Testis (tissue), 3 donors: Measurements from ENCODE around the gene MVD. TPM values are rescaled to one million over a fixed set of nuclear protein-coding genes. Genes with fewer than 3 reads are reported as not detected.

ENCODE experiments used
- DNase-seq: peaks from one replicate; pipeline ENCODE4 v3.0.0-alpha.2; 2019
- H3K27ac ChIP-seq, 2 donors: fragments of 200-600 bp; sonication (generic); one replicate each; pipeline ENCODE4 v1.5.1; 2019
- H3K27me3 ChIP-seq: fragments of 200-600 bp; sonication (generic); one replicate; pipeline ENCODE4 v1.5.1; 2019
- H3K36me3 ChIP-seq: fragments of 200-600 bp; sonication (generic); one replicate; pipeline ENCODE4 v1.5.1; 2017; ENCODE audit warnings: low read depth; ENCODE audit errors: missing control alignments
- H3K4me1 ChIP-seq: fragments of 200-600 bp; sonication (generic); one replicate; pipeline ENCODE4 v1.5.1; 2019
- H3K4me3 ChIP-seq, 2 donors: fragments of 200-600 bp; sonication (generic); one replicate each; pipeline ENCODE4 v1.5.1; 2017 to 2019
- H3K9me3 ChIP-seq: fragments of 200-600 bp; sonication (generic); one replicate; pipeline ENCODE4 v1.5.1; 2017
- POLR2A ChIP-seq: fragments of 450-650 bp; IDR thresholded peaks from one replicate; pipeline ENCODE4 v1.6.1; 2017; ENCODE audit warnings: antibody characterized with exemption, mild to moderate bottlenecking, moderate library complexity
- WGBS, 2 donors: methylation state at CpG; one replicate each; pipeline ENCODE4 v1.1.5; 2018; 5-methylcytosine and 5-hydroxymethylcytosine counted together
- intact Hi-C: fragments of 100-400 bp; cut with DNase I; formaldehyde crosslinking; loops from one replicate; pipeline ENCODE4 v1.15.1; 2023; ENCODE audit warnings: low total_unique reads
- polyA plus RNA-seq: library from polyadenylated mRNA; stranded (reverse); fragments of 350-450 nt; fragmentation: Illumina TruSeq; extraction: RNeasy Lipid Tissue Mini Kit (QIAGEN cat#74804); gene quantifications from one replicate; pipeline ENCODE4 v1.2.3, GENCODE V29; 2014; ENCODE audit warnings: low read depth, low replicate concordance; ENCODE audit not compliant: insufficient read depth
- total RNA-seq, 2 donors: library from RNA; depleted of rRNA; stranded (reverse); fragments of >200 nt; gene quantifications; one replicate each; pipeline ENCODE4 v1.2.3, GENCODE V29; 2016
- TF ChIP-seq, protein P1 (sequence below), 3 experiments: fragments of 450-650 bp in 2 of 3; fragments of 200-600 bp in 1 of 3; sonication (generic) in 1 of 3; IDR thresholded peaks; one replicate each; pipeline ENCODE4 v1.5.1; 2016 to 2019; ENCODE audit warnings: antibody characterized with exemption in 3 of 3, mild to moderate bottlenecking in 2 of 3, moderate library complexity in 1 of 3

The MVD gene
- total and polyA plus RNA-seq, 3 donors from 2014 or later: 46.6 to 100 (median 56.1) TPM

DNA sequence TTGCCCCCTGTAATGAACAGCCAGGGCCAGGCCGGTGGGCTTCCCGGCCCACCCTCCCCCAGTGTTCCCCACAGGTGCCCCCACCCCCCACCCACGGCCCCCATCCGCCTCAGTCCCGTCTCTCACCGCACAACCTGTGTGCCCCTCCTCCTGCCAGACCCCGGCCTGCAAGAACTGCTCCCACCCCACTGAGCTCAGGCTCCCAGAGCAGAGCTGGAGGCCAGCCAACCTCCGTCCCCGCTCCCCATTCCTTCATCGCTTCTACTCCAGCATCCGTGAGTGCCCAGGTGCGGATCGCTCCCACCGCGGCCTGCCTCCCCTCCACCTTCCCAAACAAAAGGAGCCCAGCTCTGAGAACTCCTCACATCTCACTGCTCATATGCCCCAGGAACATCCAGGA lies 4.2 kb downstream of the MVD start:
- H3K4me1 ChIP-seq: peaks cover 5% of the 10 kb centered on the region
- 90 to 99% methylated on average over 9 to 15 of the region's 15 CpGs for WGBS, 2 donors
- no peak overlapping the region for H3K4me3 ChIP-seq
- H3K36me3 ChIP-seq: no peaks in the 10 kb centered on the region
- no peaks in the 10 kb centered on the region for H3K9me3 ChIP-seq
- TF ChIP-seq, protein P1, sequence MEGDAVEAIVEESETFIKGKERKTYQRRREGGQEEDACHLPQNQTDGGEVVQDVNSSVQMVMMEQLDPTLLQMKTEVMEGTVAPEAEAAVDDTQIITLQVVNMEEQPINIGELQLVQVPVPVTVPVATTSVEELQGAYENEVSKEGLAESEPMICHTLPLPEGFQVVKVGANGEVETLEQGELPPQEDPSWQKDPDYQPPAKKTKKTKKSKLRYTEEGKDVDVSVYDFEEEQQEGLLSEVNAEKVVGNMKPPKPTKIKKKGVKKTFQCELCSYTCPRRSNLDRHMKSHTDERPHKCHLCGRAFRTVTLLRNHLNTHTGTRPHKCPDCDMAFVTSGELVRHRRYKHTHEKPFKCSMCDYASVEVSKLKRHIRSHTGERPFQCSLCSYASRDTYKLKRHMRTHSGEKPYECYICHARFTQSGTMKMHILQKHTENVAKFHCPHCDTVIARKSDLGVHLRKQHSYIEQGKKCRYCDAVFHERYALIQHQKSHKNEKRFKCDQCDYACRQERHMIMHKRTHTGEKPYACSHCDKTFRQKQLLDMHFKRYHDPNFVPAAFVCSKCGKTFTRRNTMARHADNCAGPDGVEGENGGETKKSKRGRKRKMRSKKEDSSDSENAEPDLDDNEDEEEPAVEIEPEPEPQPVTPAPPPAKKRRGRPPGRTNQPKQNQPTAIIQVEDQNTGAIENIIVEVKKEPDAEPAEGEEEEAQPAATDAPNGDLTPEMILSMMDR (IDR thresholded peaks at IDR 0.05): no peak
- TF ChIP-seq POLR2A: no peak
- H3K27me3 ChIP-seq: no peaks in the 10 kb centered on the region
- no peak for DNase-seq
- H3K27ac ChIP-seq: no peak overlapping the region
- intact Hi-C loops: no loop called here

DNA sequence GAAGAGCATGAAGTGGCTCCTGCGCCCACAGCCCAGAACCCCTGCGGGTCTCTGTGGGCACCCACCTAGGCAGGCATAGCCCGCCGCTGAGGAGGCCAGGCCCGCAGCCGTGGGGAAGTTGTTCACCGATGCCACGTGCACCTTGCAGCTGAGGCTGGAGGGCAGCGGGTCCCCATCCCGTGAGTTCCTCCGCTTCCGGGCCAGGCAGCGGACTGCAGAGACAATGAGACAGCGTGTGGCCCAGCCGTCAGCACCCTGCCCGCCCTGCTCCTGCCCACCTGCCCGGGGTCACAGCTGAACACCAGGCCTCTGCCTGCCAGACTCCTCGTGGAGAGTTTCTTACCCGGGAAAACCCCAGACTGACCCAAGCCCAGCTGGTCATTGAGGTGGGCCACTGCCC lies 5.5 kb downstream of the MVD start:
- Histone ChIP-seq H3K4me3 (no peak overlapping the region), H3K27ac (no peak overlapping the region), H3K36me3 (no peaks in the 10 kb centered on the region), H3K27me3 (no peaks in the 10 kb centered on the region), H3K4me1 (peaks cover 4% of the 10 kb centered on the region), H3K9me3 (no peaks in the 10 kb centered on the region)
- no peak for DNase-seq
- WGBS, 2 donors: 94 to 97% methylated on average over 12 to 19 of the region's 19 CpGs
- intact Hi-C loops: no loop called here
- TF ChIP-seq POLR2A: no peak
- TF ChIP-seq, protein P1 (IDR thresholded peaks at IDR 0.05): no peak

DNA sequence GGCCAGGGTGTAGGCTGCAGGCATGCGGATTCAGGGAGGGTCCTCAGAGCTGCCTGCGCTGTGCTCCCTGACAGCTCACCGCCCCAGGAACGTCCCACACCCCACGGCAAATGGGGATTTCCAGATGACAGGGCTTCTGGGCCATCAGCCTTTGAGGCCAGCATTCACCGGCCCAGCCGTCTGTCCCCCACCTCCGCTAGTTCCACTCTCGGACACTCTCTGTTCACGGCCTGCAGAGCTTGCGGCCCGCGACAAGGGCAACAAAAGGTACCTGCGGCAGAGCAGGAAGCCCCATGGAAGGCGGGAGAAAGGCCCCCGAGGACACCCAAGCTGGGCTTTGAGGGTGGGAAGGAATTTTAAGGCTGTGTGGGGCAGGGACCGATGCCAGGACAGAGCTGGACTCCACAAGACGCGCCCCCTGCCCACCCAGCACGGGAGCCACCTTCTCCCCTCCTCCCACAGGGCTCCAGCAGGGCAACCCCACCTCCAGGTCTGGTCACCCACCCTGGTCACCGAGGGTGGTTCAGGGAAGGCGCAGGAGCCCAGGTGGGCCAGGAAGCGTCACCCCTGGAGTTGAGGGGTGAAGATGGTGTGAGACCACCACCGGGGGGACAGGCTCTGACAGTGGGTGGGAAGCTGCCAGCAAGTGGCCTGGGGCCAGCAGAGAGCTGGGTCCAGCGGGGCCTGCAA lies 6.5 kb downstream of the MVD start:
- no peaks in the 10 kb centered on the region for H3K36me3 ChIP-seq
- no peak overlapping the region for H3K27ac ChIP-seq
- no peak for DNase-seq
- H3K9me3 ChIP-seq: no peaks in the 10 kb centered on the region
- intact Hi-C loops: no loop called here
- no peaks in the 10 kb centered on the region for H3K4me1 ChIP-seq
- no peaks in the 10 kb centered on the region for H3K27me3 ChIP-seq
- no peak overlapping the region for H3K4me3 ChIP-seq
- TF ChIP-seq, protein P1 (IDR thresholded peaks at IDR 0.05): no peak
- no peak for TF ChIP-seq POLR2A
- WGBS, 2 donors: 87% methylated on average over 16 to 25 of the region's 25 CpGs

DNA sequence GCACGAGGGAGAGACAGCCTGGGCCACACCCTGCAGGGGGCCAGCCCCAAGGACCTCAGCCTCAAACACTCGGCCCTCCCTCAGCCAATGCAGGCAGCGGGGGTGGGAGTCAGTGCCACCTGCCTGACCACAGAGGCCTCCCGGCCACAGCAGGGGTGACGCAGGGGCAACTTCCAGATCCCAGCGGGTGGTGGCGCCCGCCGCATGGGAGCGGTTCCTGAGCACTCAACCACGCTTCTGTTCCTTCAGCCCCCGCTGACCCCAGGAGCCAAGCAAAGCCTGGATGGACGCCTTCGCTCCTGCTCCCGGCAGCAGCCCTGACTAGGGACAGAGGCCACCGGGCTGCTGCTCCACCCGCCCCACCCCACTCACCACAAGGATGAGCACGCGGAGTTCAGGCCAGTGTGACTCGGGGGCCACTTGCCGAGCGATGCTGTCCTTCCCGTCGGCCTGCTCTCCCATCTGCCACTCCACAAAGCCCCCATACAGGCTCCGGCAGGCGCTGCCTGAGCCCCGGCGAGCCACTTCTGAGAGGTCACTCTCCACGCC lies 7.1 kb downstream of the MVD start:
- no peak for DNase-seq
- no peaks in the 10 kb centered on the region for H3K36me3 ChIP-seq
- peaks cover 5% of the 10 kb centered on the region for H3K4me1 ChIP-seq
- no peak overlapping the region for H3K4me3 ChIP-seq
- H3K27ac ChIP-seq: no peak overlapping the region
- intact Hi-C loops: no loop called here
- WGBS, 2 donors: 80 to 94% methylated on average over 1 to 23 of the region's 29 CpGs
- H3K9me3 ChIP-seq: no peaks in the 10 kb centered on the region
- TF ChIP-seq, protein P1 (IDR thresholded peaks at IDR 0.05): no peak
- TF ChIP-seq POLR2A: no peak
- H3K27me3 ChIP-seq: no peaks in the 10 kb centered on the region
